HG03039 (cell line): ENCODE data around the gene MAZ.

Experiments used
- ATAC-seq: cut with Tn5 transposase; IDR thresholded peaks from one replicate; pipeline ENCODE4 v1.9.1; 2021; ENCODE audit warnings: mild to moderate bottlenecking, moderate library complexity; ENCODE audit not compliant: unreplicated experiment

MAZ gene

DNA sequence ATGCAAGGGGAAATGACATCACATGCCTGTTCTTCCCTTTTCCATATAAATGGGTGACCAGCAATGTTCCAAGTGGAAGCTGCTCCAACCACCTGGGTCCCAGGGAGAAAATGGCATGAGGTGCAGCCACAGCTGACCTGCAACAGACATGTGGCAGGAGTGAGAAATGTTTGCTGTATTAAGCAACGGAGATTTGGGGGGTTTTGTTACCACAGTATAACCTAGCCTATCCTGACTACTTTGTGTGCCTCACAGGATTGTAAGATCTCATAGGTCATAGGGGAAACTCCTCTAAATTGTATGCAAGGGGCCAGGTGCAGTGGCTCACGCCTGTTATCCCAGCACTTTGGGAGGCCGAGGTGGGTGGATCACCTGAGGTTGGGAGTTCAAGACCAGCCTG is 44.7 kb downstream of the MAZ start:
- ATAC-seq, result no peak

DNA sequence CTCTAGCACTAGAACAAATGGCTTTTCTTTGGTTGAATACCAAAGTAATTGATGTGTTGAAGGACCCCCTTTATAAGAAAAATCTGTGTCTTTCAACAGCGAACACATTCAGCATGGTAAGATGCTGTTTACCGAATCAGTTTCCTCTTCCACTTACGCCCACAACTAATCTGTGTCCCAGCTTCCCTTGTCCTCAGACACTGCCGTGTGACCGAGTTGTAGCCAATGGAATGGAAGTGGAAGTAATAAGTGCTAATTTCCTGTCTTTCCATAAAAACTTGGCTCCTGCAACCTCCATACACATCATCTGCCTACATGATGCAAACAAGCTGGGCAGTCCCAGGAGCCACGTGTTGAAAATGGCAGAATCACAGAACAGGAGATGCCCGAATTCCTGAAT is 46.3 kb downstream of the MAZ start:
- no peak for ATAC-seq

DNA sequence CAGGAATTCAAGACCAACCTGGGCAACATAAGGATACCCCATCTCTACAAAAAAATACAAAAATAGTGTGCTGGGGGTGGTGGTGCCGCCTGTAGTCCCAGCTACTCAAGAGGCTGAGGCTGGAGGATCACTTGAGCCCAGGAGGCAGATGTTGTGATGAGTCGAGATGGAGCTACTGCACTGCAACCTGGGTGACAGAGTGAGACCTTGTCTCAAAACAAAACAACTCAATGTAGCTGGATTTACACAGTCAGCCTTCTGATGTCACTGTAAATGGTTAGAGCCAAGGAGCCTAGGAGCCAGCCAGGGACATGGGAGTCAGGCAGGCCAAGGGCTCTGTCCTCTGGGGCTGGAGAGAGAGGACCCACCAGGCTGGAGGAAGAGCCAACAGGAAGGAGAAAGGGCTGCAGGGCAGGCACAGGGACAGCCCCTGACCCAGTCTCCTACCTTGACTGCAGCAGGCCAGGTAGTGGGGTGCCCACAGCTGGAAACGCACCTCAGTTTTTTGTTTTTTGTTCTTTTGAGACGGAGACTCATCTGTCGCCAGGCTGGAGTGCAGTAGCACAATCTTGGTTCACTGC is 48.3 kb downstream of the MAZ start:
- ATAC-seq, result no peak

DNA sequence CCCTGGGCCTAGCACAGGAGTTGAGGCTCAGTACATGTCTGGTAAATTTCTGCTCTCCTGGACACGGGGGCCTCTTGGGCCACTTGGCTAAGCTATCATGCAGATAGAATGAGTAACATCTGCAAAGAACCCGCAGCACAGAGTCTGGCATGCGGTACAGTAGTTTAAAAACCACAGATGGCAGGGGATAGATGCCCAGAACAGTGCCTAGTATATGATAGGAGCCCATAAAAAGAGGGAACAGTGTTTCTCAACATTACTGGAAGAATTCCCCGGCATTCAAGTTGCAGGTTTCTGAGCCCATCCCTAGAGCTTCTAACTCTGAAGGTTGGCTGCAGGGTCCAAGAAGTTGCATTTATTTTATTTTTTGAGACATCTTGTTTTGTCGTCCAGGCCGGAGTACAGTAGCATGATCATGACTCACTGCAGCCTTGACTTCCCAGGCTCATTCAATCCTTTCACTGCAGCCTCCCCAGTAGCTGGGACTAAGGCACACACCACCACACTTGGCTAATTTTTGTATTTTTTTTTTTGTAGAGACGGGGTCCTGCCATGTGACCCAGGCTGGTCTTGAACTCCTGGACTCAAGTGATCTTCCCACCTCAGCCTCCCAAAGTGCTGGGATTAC is 50.9 kb downstream of the MAZ start:
- ATAC-seq, result no peak

DNA sequence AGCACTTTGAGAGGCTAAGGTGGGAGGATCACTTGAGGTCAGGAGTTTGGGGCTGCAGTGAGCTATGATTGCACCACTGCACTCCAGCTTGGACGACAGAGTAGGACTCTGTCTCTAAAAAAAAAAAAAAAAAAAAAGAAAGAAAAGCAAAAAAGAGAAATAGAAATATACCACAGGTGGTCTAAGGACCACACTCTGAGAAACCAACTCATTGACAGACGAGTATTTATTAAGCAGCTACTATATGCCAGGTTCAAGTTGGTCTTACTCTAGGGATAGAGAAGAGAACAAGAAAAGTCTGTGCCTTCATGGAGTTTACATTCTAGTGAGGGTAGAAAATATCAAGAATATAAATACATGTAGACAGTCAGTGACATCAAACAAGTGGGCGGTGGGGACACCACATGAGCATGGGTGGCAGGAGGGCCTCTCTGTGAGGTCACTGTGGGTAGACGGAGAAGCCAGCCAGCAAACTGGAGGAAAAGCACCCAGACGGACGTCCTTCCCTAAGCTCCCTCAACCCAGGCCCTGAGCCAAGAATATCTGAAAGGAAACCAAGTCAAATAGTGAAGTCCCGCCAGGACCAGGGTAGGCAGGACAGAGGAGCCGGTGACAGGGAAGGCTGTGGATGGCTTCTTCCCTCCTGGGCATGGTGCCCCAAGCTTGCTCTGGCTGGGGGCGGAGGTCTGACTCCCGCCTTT is 52.0 kb downstream of the MAZ start:
- ATAC-seq, result no peak

DNA sequence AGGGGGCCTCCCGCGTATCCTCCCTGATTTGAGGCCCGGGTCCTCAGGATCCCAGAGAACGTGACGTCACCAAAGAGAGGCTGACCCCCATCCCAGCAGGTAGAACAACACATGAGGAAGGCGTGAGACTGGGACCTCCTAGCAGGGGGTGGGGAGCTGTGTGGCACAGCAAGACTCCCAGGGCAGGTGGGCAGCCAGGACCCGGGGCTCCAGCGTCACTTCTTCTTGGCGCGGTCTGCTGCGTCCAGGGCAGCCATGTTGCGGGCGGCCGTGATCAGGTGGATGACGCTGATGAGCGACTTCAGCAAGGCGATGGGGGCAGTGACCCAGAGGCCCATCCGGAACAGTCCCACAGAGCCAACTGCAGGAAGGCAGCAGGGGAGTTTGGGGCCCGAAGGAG is 52.6 kb downstream of the MAZ start:
- ATAC-seq, result no peak

DNA sequence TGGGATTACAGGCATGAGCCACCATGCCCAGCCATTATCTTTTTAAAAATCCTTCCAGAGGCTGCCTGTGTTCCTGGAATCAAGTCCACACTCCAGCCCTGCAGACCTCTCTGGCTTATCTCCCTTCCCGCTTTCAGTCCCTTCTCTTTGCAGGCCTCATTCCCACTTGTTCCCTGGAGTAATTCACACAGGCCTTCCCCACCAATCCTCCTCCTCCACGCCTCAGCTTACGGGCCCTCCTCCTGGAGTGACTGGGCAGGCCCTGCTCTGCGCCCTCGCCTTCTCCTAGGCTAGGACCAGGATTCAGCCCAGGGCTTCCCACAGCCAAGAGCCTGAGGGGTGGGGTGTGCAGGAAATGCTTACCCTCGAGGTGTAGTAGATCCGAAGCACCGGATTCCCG is 53.9 kb downstream of the MAZ start:
- ATAC-seq, result no peak
